ENCODE measurements around the gene CD82. TPM values are rescaled to one million over a fixed set of nuclear protein-coding genes. Genes with fewer than 3 reads are reported as not detected.
"Not testable (repeated sequence)": the region's sequence is repeated elsewhere in the genome, so short reads cannot be mapped to it uniquely, and the experiment has no call there.

The CD82 gene
- total and polyA plus RNA-seq, 7 experiments from 2014 or later: 36.4 to 319 (median 57.2) TPM

GRCh38 chr11:44654596-44654995, 89.1 kb downstream of the CD82 start:
- Histone ChIP-seq H3K9me3 (ENCODE audit: control insufficient read depth in 2 of 3, low read length in 3 of 3) (no peaks in the 10 kb centered on the region), H3K4me3 (ENCODE audit: low read length) (no peak overlapping the region), H3K27ac (ENCODE audit: low read depth, low read length) (no peak overlapping the region), H3K36me3 (ENCODE audit: control insufficient read depth in 2 of 3, insufficient read depth in 3 of 3, low read length in 3 of 3) (no peaks in the 10 kb centered on the region), H3K27me3 (ENCODE audit: control insufficient read depth in 2 of 2, insufficient read depth in 2 of 2, low read length in 2 of 2) (no peaks in the 10 kb centered on the region), H3K4me1 (ENCODE audit: control insufficient read depth in 2 of 2, insufficient read depth in 2 of 2, low read length in 2 of 2) (peaks cover 0 to 13% of the 10 kb centered on the region in 2 donors)
- peaks cover 0 to 47% (median 6%) of the 10 kb centered on the region in 5 donors for H3K27me3 Mint-ChIP-seq
- H3K4me1 Mint-ChIP-seq: peaks cover 13 to 24% (median 19%) of the 10 kb centered on the region in 7 donors
- ChIA-PET CTCF (interaction anchor here (0.8 kb wide), 1 partner anchor 101 kb away, joined by 3 read pairs; no protein-coding TSS in a partner anchor), POLR2A (no interaction called here)
- peaks cover 0 to 2% (median 0%) of the 10 kb centered on the region in 5 donors for H3K36me3 Mint-ChIP-seq
- H3K27ac Mint-ChIP-seq: no peak overlapping the region
- intact Hi-C loops (cut with micrococcal nuclease): no loop called here
- H3K4me3 Mint-ChIP-seq: no peak overlapping the region
- peaks cover 0 to 4% (median 0%) of the 10 kb centered on the region in 11 donors for H3K9me3 Mint-ChIP-seq
- no peak for ATAC-seq
- no peak for DNase-seq

- ChIA-PET CTCF (interaction anchor here (0.7 to 2.7 kb wide), 5 partner anchors 8 to 253 kb away, joined by 3 to 13 read pairs (median 3); no protein-coding TSS in a partner anchor), POLR2A (no interaction called here)
- DNase-seq: no peak
- peaks cover 0 to 26% (median 0%) of the 10 kb centered on the region in 5 donors for H3K27me3 Mint-ChIP-seq
- H3K9me3 Mint-ChIP-seq: peaks cover 0 to 8% (median 2%) of the 10 kb centered on the region in 11 donors
- H3K36me3 Mint-ChIP-seq: peaks cover 0 to 7% (median 0%) of the 10 kb centered on the region in 5 donors
- Histone ChIP-seq H3K4me1 (ENCODE audit: control insufficient read depth in 2 of 2, insufficient read depth in 2 of 2, low read length in 2 of 2) (peaks cover 0 to 15% of the 10 kb centered on the region in 2 donors), H3K27ac (ENCODE audit: low read depth, low read length) (no peak overlapping the region), H3K9me3 (ENCODE audit: control insufficient read depth in 2 of 3, low read length in 3 of 3) (no peaks in the 10 kb centered on the region), H3K27me3 (ENCODE audit: control insufficient read depth in 2 of 2, insufficient read depth in 2 of 2, low read length in 2 of 2) (no peaks in the 10 kb centered on the region), H3K36me3 (ENCODE audit: control insufficient read depth in 2 of 3, insufficient read depth in 3 of 3, low read length in 3 of 3) (no peaks in the 10 kb centered on the region), H3K4me3 (ENCODE audit: low read length) (no peak overlapping the region)
- ATAC-seq: no peak
- intact Hi-C loops (cut with micrococcal nuclease): loop anchor here (1.0 to 2.0 kb wide), 5 partner anchors 70 to 253 kb away; no protein-coding TSS in a partner anchor
- H3K27ac Mint-ChIP-seq: no peak overlapping the region
- peak overlapping the region in 1 of 10 donors; percentile 16 for H3K4me3 Mint-ChIP-seq
- peaks cover 16 to 32% (median 26%) of the 10 kb centered on the region in 7 donors for H3K4me1 Mint-ChIP-seq
Measured at GRCh38 chr11:44657836-44658505, 92.5 kb downstream of the CD82 start.

GRCh38 chr11:44658506-44658850, 93.0 kb downstream of the CD82 start:
- Mint-ChIP-seq H3K27me3 (peaks cover 0 to 24% (median 0%) of the 10 kb centered on the region in 5 donors), H3K36me3 (peaks cover 0 to 7% (median 0%) of the 10 kb centered on the region in 5 donors), H3K4me3 (peak overlapping the region in 1 of 10 donors; percentile 16), H3K4me1 (peaks cover 16 to 32% (median 26%) of the 10 kb centered on the region in 7 donors), H3K27ac (peak overlapping the region in 2 of 9 donors; percentile 54 to 58), H3K9me3 (peaks cover 0 to 8% (median 2%) of the 10 kb centered on the region in 11 donors)
- DNase-seq (peak in 5 of 9 donors; percentile 14 to 37 (median 30)), ATAC-seq (peak; percentile 29)
- H3K4me3 ChIP-seq (ENCODE audit: low read length): no peak overlapping the region
- H3K36me3 ChIP-seq (ENCODE audit: control insufficient read depth in 2 of 3, insufficient read depth in 3 of 3, low read length in 3 of 3): no peaks in the 10 kb centered on the region
- ChIA-PET CTCF (interaction anchor here (0.7 to 2.7 kb wide), 5 partner anchors 9 to 253 kb away, joined by 3 to 13 read pairs (median 3); no protein-coding TSS in a partner anchor), POLR2A (no interaction called here)
- intact Hi-C loops (cut with micrococcal nuclease): loop anchor here (1.0 to 2.0 kb wide), 5 partner anchors 70 to 253 kb away; no protein-coding TSS in a partner anchor
- no peak overlapping the region for H3K27ac ChIP-seq (ENCODE audit: low read depth, low read length)
- H3K27me3 ChIP-seq (ENCODE audit: control insufficient read depth in 2 of 2, insufficient read depth in 2 of 2, low read length in 2 of 2): no peaks in the 10 kb centered on the region
- no peaks in the 10 kb centered on the region for H3K9me3 ChIP-seq (ENCODE audit: control insufficient read depth in 2 of 3, low read length in 3 of 3)
- peaks cover 0 to 15% of the 10 kb centered on the region in 2 donors for H3K4me1 ChIP-seq (ENCODE audit: control insufficient read depth in 2 of 2, insufficient read depth in 2 of 2, low read length in 2 of 2)

GRCh38 chr11:44659641-44660040, 94.2 kb downstream of the CD82 start:
- intact Hi-C loops (cut with micrococcal nuclease): loop anchor here in 1 of 2 donors (2.0 kb wide), 1 partner anchor 69 kb away; no protein-coding TSS in a partner anchor
- H3K9me3 ChIP-seq (ENCODE audit: control insufficient read depth in 2 of 3, low read length in 3 of 3): no peaks in the 10 kb centered on the region

GRCh38 chr11:44660535-44660934, 95.1 kb downstream of the CD82 start:
- H3K27me3 ChIP-seq (ENCODE audit: control insufficient read depth in 2 of 2, insufficient read depth in 2 of 2, low read length in 2 of 2); H3K9me3 ChIP-seq (ENCODE audit: control insufficient read depth in 2 of 3, low read length in 3 of 3); H3K9me3 Mint-ChIP-seq; H3K27ac ChIP-seq (ENCODE audit: low read depth, low read length); POLR2A ChIA-PET; H3K4me3 ChIP-seq (ENCODE audit: low read length); H3K36me3 ChIP-seq (ENCODE audit: control insufficient read depth in 2 of 3, insufficient read depth in 3 of 3, low read length in 3 of 3); ATAC-seq; H3K36me3 Mint-ChIP-seq; intact Hi-C loops (cut with micrococcal nuclease); DNase-seq: not testable (repeated sequence)
- Mint-ChIP-seq H3K4me1 (peaks cover 16 to 32% (median 26%) of the 10 kb centered on the region in 7 donors), H3K27ac (peak overlapping the region in 3 of 9 donors; percentile 52 to 72 (median 54)), H3K27me3 (peaks cover 0 to 27% (median 0%) of the 10 kb centered on the region in 5 donors), H3K4me3 (peak overlapping the region in 1 of 10 donors; percentile 42)
- CTCF ChIA-PET: interaction anchor here (2.7 kb wide), 1 partner anchor 115 kb away, joined by 13 read pairs; no protein-coding TSS in a partner anchor
- H3K4me1 ChIP-seq (ENCODE audit: control insufficient read depth in 2 of 2, insufficient read depth in 2 of 2, low read length in 2 of 2): peaks cover 0 to 15% of the 10 kb centered on the region in 2 donors

More at GRCh38 chr11:44659641-44660040, 94.2 kb downstream of the CD82 start:
- Mint-ChIP-seq H3K27me3 (peaks cover 0 to 22% (median 0%) of the 10 kb centered on the region in 5 donors), H3K36me3 (peaks cover 0 to 7% (median 0%) of the 10 kb centered on the region in 5 donors), H3K27ac (peak overlapping the region in 2 of 9 donors; percentile 23 to 63), H3K4me3 (peak overlapping the region in 2 of 10 donors; percentile 16 to 23), H3K4me1 (peaks cover 16 to 32% (median 26%) of the 10 kb centered on the region in 7 donors), H3K9me3 (peaks cover 0 to 8% (median 2%) of the 10 kb centered on the region in 11 donors)
- ATAC-seq (no peak), DNase-seq (no peak)
- no peak overlapping the region for H3K27ac ChIP-seq (ENCODE audit: low read depth, low read length)
- no peaks in the 10 kb centered on the region for H3K36me3 ChIP-seq (ENCODE audit: control insufficient read depth in 2 of 3, insufficient read depth in 3 of 3, low read length in 3 of 3)
- no peak overlapping the region for H3K4me3 ChIP-seq (ENCODE audit: low read length)
- peaks cover 0 to 15% of the 10 kb centered on the region in 2 donors for H3K4me1 ChIP-seq (ENCODE audit: control insufficient read depth in 2 of 2, insufficient read depth in 2 of 2, low read length in 2 of 2)
- POLR2A ChIA-PET: no interaction called here
- CTCF ChIA-PET: interaction anchor here (1.0 to 2.7 kb wide), 2 partner anchors 18 to 116 kb away, joined by 3 to 13 read pairs; no protein-coding TSS in a partner anchor
- no peaks in the 10 kb centered on the region for H3K27me3 ChIP-seq (ENCODE audit: control insufficient read depth in 2 of 2, insufficient read depth in 2 of 2, low read length in 2 of 2)

- intact Hi-C loops (cut with micrococcal nuclease): no loop called here
Measured at GRCh38 chr11:44661311-44661717, 95.9 kb downstream of the CD82 start.

More at GRCh38 chr11:44661311-44661717, 95.9 kb downstream of the CD82 start:
- peaks cover 0 to 8% (median 2%) of the 10 kb centered on the region in 11 donors for H3K9me3 Mint-ChIP-seq
- H3K4me1 Mint-ChIP-seq: peaks cover 16 to 32% (median 26%) of the 10 kb centered on the region in 7 donors
- peak overlapping the region in 3 of 9 donors; percentile 21 to 61 (median 49) for H3K27ac Mint-ChIP-seq
- H3K4me3 Mint-ChIP-seq: no peak overlapping the region
- peaks cover 0 to 25% (median 0%) of the 10 kb centered on the region in 5 donors for H3K27me3 Mint-ChIP-seq
- no peak for ATAC-seq
- H3K27ac ChIP-seq (ENCODE audit: low read depth, low read length): no peak overlapping the region
- no peak overlapping the region for H3K4me3 ChIP-seq (ENCODE audit: low read length)
- H3K36me3 ChIP-seq (ENCODE audit: control insufficient read depth in 2 of 3, insufficient read depth in 3 of 3, low read length in 3 of 3): no peaks in the 10 kb centered on the region
- H3K36me3 Mint-ChIP-seq: peaks cover 0 to 7% (median 0%) of the 10 kb centered on the region in 5 donors
- H3K27me3 ChIP-seq (ENCODE audit: control insufficient read depth in 2 of 2, insufficient read depth in 2 of 2, low read length in 2 of 2): no peaks in the 10 kb centered on the region
- peaks cover 0 to 15% of the 10 kb centered on the region in 2 donors for H3K4me1 ChIP-seq (ENCODE audit: control insufficient read depth in 2 of 2, insufficient read depth in 2 of 2, low read length in 2 of 2)
- H3K9me3 ChIP-seq (ENCODE audit: control insufficient read depth in 2 of 3, low read length in 3 of 3): no peaks in the 10 kb centered on the region
- DNase-seq: no peak
- ChIA-PET CTCF (interaction anchor here (1.1 kb wide), 1 partner anchor 444 kb away, joined by 3 read pairs; no protein-coding TSS in a partner anchor), POLR2A (no interaction called here)

All from naive thymus-derived CD4-positive, alpha-beta T cell (primary cell).